Duodenal mucosa (tissue), 2 donors: Measurements from ENCODE around the gene CFAP61.
"Not testable (repeated sequence)": the region's sequence is repeated elsewhere in the genome, so short reads cannot be mapped to it uniquely, and the experiment has no call there.

ENCODE experiments used
- H3K27ac ChIP-seq: one replicate; pipeline ENCODE4 v1.7.0; 2013; ENCODE audit warnings: low read depth, low read length
- H3K27me3 ChIP-seq, 2 donors: one replicate each; pipeline ENCODE4 v1.7.0; 2013; ENCODE audit warnings: low read length in 2 of 2, control low read depth in 1 of 2; ENCODE audit not compliant: insufficient read depth in 2 of 2, control insufficient read depth in 1 of 2
- H3K36me3 ChIP-seq, 2 donors: one replicate each; pipeline ENCODE4 v1.7.0; 2013; ENCODE audit warnings: low read length in 2 of 2, control low read depth in 1 of 2; ENCODE audit not compliant: insufficient read depth in 2 of 2, control insufficient read depth in 1 of 2
- H3K4me1 ChIP-seq, 2 donors: one replicate each; pipeline ENCODE4 v1.7.0; 2013; ENCODE audit warnings: low read length in 2 of 2, control low read depth in 1 of 2; ENCODE audit not compliant: insufficient read depth in 2 of 2, control insufficient read depth in 1 of 2
- H3K4me3 ChIP-seq, 2 donors: one replicate each; pipeline ENCODE4 v1.7.0; 2013; ENCODE audit warnings: low read length in 2 of 2, low read depth in 1 of 2
- H3K9ac ChIP-seq, 2 donors: one replicate each; pipeline ENCODE4 v1.7.0; 2013; ENCODE audit warnings: low read length in 2 of 2, low read depth in 1 of 2
- H3K9me3 ChIP-seq, 2 donors: one replicate each; pipeline ENCODE4 v1.7.0; 2013; ENCODE audit warnings: low read length in 2 of 2, control low read depth in 1 of 2; ENCODE audit not compliant: control insufficient read depth in 1 of 2

CFAP61 gene

DNA sequence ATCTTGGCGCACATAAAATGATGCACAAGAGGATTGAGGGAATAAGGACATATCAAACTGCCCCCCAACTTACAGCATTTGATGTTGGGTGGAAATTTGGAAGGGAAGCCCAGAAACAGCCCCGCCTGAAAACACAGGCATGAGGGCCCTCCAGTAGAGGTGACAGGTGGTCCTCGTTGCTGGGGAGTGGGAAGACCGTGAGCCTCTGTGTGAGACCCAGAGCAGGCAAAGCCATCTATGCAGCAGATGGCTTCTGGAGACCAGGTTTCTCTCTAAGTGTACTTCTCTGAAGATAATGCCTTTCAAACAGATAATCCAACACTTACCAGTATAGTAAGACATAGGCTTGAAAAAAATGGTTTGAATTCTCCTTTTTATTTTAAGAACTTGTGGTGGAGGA, 183.3 kb downstream of the CFAP61 start:
- no peaks in the 10 kb centered on the region for H3K27me3 ChIP-seq
- H3K4me1 ChIP-seq = no peaks in the 10 kb centered on the region
- H3K36me3 ChIP-seq = no peaks in the 10 kb centered on the region
- H3K4me3 ChIP-seq = no peak overlapping the region
- no peak overlapping the region for H3K9ac ChIP-seq
- no peaks in the 10 kb centered on the region for H3K9me3 ChIP-seq
- H3K27ac ChIP-seq = no peak overlapping the region

DNA sequence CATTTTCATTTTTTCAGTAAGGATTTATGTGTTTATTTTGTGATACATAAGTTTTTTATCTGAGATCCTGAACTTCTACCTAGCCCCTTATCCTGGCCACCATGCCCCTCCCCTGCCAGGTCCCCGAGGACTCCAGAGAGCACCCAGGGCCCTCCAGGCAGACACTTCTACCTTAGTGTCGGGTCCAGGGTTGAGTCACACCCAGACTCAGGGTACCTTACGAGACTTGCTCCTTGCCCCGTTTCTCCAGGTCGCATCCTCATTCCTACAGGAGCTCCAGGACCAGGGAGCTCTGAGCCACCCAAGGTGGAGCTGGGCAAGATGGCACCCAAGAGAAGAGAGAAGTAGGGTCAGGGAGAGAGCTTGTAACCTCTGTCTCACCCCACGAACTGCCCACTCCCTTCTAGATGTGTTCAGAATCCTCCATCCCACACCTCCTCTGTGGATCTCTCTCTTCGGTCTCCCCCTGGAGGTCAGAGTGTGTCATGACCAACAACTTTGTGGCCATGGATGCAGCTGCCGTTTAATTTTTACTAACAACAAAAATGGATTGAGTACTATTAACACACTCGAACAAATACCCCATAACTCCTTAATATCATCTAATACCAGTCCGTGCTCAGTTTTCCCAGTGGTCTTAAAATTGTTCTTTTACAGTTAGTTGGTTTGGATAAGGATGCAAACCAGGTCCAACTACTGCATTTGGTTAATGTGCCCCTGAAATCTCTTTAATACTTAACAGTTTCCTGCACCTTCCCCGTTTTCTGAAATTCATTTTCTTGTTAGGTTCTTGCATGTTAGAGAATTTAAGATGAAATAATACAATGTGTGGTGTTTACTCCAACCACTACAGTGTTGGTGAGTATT, 185.0 kb downstream of the CFAP61 start:
- Histone ChIP-seq H3K4me1 (no peaks in the 10 kb centered on the region), H3K4me3 (no peak overlapping the region), H3K27me3 (no peaks in the 10 kb centered on the region), H3K9ac (no peak overlapping the region), H3K27ac (no peak overlapping the region), H3K36me3 (no peaks in the 10 kb centered on the region), H3K9me3 (no peaks in the 10 kb centered on the region)

DNA sequence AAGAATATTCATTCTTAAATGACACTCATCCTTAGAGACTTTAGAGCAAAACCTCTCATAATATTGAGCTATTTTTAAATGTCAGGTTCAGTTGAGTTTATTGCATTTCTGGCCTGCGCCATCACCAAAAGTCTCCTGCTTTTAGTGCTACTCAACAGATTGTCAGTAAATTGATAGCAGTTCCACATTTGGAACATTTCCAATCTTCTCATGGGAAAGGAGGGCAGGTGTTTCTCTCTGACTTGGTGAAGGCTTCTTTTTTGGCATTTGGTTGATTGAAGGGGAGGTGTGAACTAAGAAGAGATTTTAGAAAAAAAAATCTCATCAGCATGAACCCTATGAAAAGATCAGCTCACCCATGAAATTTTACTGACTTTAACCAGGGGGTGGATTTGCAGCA, 189.6 kb downstream of the CFAP61 start:
- no peak overlapping the region for H3K27ac ChIP-seq
- no peak overlapping the region for H3K9ac ChIP-seq
- no peaks in the 10 kb centered on the region for H3K27me3 ChIP-seq
- no peaks in the 10 kb centered on the region for H3K36me3 ChIP-seq
- no peaks in the 10 kb centered on the region for H3K9me3 ChIP-seq
- no peaks in the 10 kb centered on the region for H3K4me1 ChIP-seq
- no peak overlapping the region for H3K4me3 ChIP-seq

DNA sequence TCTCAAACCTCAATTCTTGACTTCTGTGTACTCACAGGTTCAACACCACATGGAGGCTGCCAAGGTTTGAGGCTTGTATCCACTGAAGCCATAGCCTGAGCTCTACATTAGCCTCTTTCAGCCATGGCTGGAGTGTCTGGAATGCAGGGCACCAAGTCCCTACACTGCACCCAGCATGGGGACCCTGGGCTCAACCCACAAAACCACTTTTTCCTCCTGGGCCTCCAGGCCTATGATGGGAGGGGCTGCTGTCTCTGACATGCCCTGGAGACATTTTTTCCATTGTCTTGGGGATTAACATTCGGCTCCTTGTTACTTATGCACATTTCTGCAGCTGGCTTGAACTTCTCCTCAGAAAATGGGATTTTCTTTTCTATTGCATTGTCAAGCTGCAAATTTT, 192.1 kb downstream of the CFAP61 start:
- not testable (repeated sequence) for H3K36me3 ChIP-seq, H3K27me3 ChIP-seq, H3K9ac ChIP-seq, H3K4me1 ChIP-seq, H3K27ac ChIP-seq, H3K4me3 ChIP-seq, H3K9me3 ChIP-seq

DNA sequence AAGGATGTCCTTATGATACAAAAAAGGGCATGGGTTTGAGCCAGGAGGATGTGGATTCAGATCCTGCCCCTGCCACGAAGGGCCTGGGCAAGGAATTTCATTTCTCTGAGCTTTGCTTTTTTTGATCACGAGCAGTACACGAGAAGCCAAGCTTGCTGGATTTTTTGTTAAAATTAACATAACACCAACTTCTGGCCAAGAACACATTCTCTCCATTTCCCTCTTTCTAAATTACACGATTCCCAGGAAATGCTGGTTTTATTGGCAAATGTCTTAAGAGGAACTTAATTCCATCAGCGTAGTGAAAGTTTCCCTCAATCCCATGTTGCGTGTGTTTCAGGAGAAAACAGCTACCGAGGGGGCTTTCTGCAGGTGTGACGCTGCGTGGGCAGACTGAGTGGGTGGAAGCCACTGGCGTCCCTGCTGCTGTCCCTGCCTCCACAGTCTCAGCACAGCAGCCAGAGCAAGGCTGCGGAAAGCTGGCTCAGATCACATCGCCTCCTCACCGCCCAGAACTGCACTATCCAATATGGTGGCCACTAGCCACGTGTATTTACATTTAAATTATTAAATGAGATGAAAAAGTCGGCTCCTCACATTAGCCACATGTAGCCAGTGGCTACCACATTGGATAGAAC, 194.8 kb downstream of the CFAP61 start:
- Histone ChIP-seq H3K4me1 (no peaks in the 10 kb centered on the region), H3K36me3 (no peaks in the 10 kb centered on the region), H3K27ac (no peak overlapping the region), H3K27me3 (peaks cover 0 to 2% of the 10 kb centered on the region in 2 donors), H3K9ac (no peak overlapping the region), H3K9me3 (no peaks in the 10 kb centered on the region), H3K4me3 (no peak overlapping the region)

DNA sequence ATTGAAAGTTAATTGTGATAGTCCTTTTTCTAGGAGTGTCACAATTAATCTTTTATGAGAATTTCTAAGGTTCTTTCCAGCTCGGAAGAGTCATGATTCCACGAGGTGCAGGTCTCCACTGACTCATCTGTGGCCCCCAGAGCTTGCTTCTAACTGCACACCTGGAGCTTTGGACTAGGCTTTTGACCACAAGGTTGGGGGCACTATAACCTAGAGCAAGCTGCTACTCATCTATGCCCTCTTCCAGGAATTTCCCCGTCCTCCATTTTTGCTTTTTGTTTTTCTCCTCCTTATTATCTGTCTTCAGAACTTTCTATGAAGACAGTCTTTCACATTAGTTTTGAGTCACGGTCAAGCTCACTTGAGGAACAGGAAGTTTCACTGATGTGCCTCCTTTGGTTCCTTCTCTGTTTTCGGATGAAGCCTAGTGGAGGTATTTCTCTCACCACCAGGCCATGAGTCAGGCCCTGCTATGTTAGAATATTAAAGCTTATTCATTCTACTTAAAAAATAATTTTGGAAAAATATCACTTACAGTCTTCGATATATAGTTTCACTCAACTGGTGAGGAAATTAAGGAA, 196.4 kb downstream of the CFAP61 start:
- no peak overlapping the region for H3K27ac ChIP-seq
- H3K27me3 ChIP-seq = peaks cover 0 to 2% of the 10 kb centered on the region in 2 donors
- H3K4me3 ChIP-seq = no peak overlapping the region
- no peaks in the 10 kb centered on the region for H3K36me3 ChIP-seq
- no peaks in the 10 kb centered on the region for H3K4me1 ChIP-seq
- no peak overlapping the region for H3K9ac ChIP-seq
- H3K9me3 ChIP-seq = no peaks in the 10 kb centered on the region

DNA sequence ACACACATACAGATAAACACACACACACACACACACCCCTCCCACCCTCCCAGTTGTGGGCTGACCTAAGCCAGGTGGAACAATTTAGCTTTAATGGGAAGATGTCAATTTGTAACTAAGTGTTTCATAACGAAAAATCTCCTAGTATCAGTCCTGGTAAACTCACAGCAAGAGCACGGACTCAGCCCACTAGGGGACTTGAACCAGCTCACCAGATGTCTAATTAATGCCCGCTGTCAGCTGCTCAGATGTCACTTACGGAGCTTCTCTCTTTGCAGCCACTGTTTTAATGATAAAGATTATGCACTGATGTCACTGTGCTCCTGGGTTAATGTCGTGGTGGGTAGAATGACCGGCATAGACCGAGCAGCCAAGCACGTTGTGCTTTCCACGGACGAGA, 199.0 kb downstream of the CFAP61 start:
- Histone ChIP-seq H3K4me1 (no peaks in the 10 kb centered on the region), H3K27me3 (peaks cover 0 to 2% of the 10 kb centered on the region in 2 donors), H3K9ac (no peak overlapping the region), H3K27ac (no peak overlapping the region), H3K36me3 (no peaks in the 10 kb centered on the region), H3K9me3 (no peaks in the 10 kb centered on the region), H3K4me3 (no peak overlapping the region)

DNA sequence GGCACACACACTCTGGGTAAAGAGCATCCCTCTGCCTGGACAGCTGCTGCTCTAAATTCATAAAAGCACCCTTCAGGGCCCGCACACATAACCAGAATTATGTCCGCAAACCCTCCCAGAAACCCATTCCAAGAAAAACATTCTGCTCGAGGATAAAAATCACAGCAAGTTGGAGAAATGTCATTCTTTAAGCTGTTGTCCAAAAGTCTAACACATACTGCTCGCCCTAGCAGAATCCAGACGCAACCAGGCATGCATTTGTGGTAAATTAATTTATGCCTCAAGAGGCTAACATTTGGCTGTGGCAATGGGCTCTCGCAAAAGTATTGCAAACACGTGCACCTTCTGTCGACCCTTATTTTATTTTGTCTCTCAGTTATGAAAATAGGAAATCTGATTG, 199.5 kb downstream of the CFAP61 start:
- Histone ChIP-seq H3K9me3 (no peaks in the 10 kb centered on the region), H3K27ac (no peak overlapping the region), H3K9ac (no peak overlapping the region), H3K36me3 (no peaks in the 10 kb centered on the region), H3K4me3 (no peak overlapping the region), H3K27me3 (peaks cover 0 to 2% of the 10 kb centered on the region in 2 donors), H3K4me1 (no peaks in the 10 kb centered on the region)

DNA sequence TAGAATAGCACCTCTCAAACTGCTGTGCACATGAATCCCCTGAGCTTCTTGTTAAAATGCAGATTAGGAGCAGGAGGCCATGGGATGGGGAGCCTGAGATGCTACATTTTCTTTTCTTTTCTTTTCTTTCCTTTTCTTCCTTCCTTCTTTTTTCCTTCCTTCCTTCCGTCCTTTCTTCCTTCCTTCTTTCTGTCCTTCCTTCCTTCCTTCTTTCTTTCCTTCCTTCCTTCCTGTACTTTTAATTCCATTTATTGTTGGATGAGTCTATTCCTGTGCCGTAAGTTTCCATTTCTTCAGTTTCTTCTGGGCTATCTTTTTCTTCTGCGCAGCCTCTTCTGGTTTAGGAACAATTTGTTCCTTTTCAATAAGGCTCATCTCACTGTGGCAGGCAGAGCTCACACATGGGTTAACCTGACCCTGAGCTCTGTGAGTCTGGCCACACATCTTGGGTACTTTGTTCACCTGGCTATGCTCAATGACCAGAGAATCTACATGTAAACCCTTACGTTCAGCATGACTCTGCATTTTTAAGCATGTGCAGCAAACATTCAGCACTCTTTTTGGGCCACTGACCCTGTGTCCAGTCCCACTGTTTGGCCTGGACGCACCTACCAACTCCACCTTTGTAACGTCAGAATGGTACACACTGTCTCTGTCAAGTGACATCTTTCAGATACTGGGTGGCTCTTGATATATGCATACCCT, 200.9 kb downstream of the CFAP61 start:
- H3K9me3 ChIP-seq = no peaks in the 10 kb centered on the region
- H3K36me3 ChIP-seq = no peaks in the 10 kb centered on the region
- H3K4me3 ChIP-seq = no peak overlapping the region
- no peaks in the 10 kb centered on the region for H3K4me1 ChIP-seq
- no peak overlapping the region for H3K9ac ChIP-seq
- H3K27ac ChIP-seq = no peak overlapping the region
- H3K27me3 ChIP-seq = no peaks in the 10 kb centered on the region
